Thyroid gland (tissue), 4 donors: ENCODE results near the gene LSAMP.

Source experiments
- POLR2A ChIP-seq, 2 donors: fragments of 450-650 bp; IDR thresholded peaks; one replicate each; pipeline ENCODE4 v1.6.1; 2017; ENCODE audit warnings: antibody characterized with exemption in 2 of 2, mild to moderate bottlenecking in 2 of 2, moderate library complexity in 1 of 2
- TF ChIP-seq, protein P1 (sequence below), 6 experiments: fragments of 200-600 bp in 3 of 6; fragments of 450-650 bp in 3 of 6; sonication (generic) in 3 of 6; IDR thresholded peaks; one replicate each; pipeline ENCODE4 v1.5.1; 2016 to 2019; ENCODE audit warnings: antibody characterized with exemption in 6 of 6, mild to moderate bottlenecking in 2 of 6, inconsistent platforms in 1 of 6, moderate library complexity in 1 of 6

- TF ChIP-seq, protein P1, sequence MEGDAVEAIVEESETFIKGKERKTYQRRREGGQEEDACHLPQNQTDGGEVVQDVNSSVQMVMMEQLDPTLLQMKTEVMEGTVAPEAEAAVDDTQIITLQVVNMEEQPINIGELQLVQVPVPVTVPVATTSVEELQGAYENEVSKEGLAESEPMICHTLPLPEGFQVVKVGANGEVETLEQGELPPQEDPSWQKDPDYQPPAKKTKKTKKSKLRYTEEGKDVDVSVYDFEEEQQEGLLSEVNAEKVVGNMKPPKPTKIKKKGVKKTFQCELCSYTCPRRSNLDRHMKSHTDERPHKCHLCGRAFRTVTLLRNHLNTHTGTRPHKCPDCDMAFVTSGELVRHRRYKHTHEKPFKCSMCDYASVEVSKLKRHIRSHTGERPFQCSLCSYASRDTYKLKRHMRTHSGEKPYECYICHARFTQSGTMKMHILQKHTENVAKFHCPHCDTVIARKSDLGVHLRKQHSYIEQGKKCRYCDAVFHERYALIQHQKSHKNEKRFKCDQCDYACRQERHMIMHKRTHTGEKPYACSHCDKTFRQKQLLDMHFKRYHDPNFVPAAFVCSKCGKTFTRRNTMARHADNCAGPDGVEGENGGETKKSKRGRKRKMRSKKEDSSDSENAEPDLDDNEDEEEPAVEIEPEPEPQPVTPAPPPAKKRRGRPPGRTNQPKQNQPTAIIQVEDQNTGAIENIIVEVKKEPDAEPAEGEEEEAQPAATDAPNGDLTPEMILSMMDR (IDR thresholded peaks at IDR 0.05) = no peak
- TF ChIP-seq POLR2A (IDR thresholded peaks at IDR 0.05) = no peak
These were observed 386.4 kb downstream of the LSAMP start for GRCh38 chr3:116058844-116059243.
